GM19438 (cell line): ENCODE results near the gene RNF144A.
"Not testable (repeated sequence)": the region's sequence is repeated elsewhere in the genome, so short reads cannot be mapped to it uniquely, and the experiment has no call there.

Source experiments
- ATAC-seq: cut with Tn5 transposase; IDR thresholded peaks from one replicate; pipeline ENCODE4 v1.9.1; 2021; ENCODE audit warnings: low read depth; ENCODE audit not compliant: unreplicated experiment

Gene RNF144A

GRCh38 chr2:6917071-6917760 is at the start of gene RNF144A:
Gene RNF144A (plus strand): TSS chr2:6917412. CDS start chr2:6996927, 79,515 bp downstream.
- peak; percentile 75 for ATAC-seq

GRCh38 chr2:6872394-6872793 is 44.8 kb upstream of the RNF144A start:
- ATAC-seq, result peak; percentile 69

- ATAC-seq, result no peak
Measured at GRCh38 chr2:6874032-6874431, 43.2 kb upstream of the RNF144A start.

GRCh38 chr2:6876309-6876708 is 40.9 kb upstream of the RNF144A start:
- no peak for ATAC-seq

GRCh38 chr2:6877402-6878304 is 39.6 kb upstream of the RNF144A start, which contains the start of gene RSAD2:
Gene RSAD2 (plus strand): TSS chr2:6877777. CDS start chr2:6877801, 24 bp downstream.
- peak; percentile 73 for ATAC-seq

GRCh38 chr2:6878549-6878948 is 38.7 kb upstream of the RNF144A start:
- ATAC-seq, result no peak

- no peak for ATAC-seq
Measured at GRCh38 chr2:6879011-6879410, 38.2 kb upstream of the RNF144A start.

GRCh38 chr2:6880200-6880733 is 36.9 kb upstream of the RNF144A start:
- no peak for ATAC-seq

- ATAC-seq, result no peak
Measured at GRCh38 chr2:6881046-6881445, 36.2 kb upstream of the RNF144A start.

GRCh38 chr2:6881516-6881915 is 35.7 kb upstream of the RNF144A start:
- no peak for ATAC-seq

- ATAC-seq, result no peak
Measured at GRCh38 chr2:6883448-6884122, 33.6 kb upstream of the RNF144A start.

GRCh38 chr2:6885551-6885950 is 31.7 kb upstream of the RNF144A start:
- no peak for ATAC-seq

GRCh38 chr2:6885968-6886367 is 31.2 kb upstream of the RNF144A start:
- ATAC-seq, result no peak

GRCh38 chr2:6887751-6888192 is 29.4 kb upstream of the RNF144A start:
- no peak for ATAC-seq

- ATAC-seq, result no peak
Measured at GRCh38 chr2:6888724-6889123, 28.5 kb upstream of the RNF144A start.

- ATAC-seq, result no peak
Measured at GRCh38 chr2:6893876-6894482, 23.2 kb upstream of the RNF144A start.

- ATAC-seq, result no peak
Measured at GRCh38 chr2:6896930-6897759, 20.1 kb upstream of the RNF144A start.

GRCh38 chr2:6902581-6902980 is 14.6 kb upstream of the RNF144A start:
- not testable (repeated sequence) for ATAC-seq

GRCh38 chr2:6905668-6906067 is 11.5 kb upstream of the RNF144A start:
- ATAC-seq, result no peak
